Caco-2 (cell line): ENCODE results near the gene TDRD6. TPM values are rescaled to one million over a fixed set of nuclear protein-coding genes. Genes with fewer than 3 reads are reported as not detected.

Experiments
- BruUV-seq: library from RNA; stranded (reverse); fragments of 400-500 nt; replicated peaks from 2 replicates; lab custom pipeline; 2021; lab: Mats Ljungman, UMichigan
- CTCF ChIA-PET: fragments of 300-600 bp; sonication (Branson Sonifier 250); formaldehyde crosslinking; loops from one replicate; lab custom pipeline; 2022; ENCODE audit warnings: antibody characterized with exemption; lab: Charles Lee
- POLR2A ChIA-PET: fragments of 300-600 bp; sonication (Branson Sonifier 250); formaldehyde crosslinking; loops from one replicate; lab custom pipeline; 2022; ENCODE audit warnings: antibody characterized with exemption; lab: Charles Lee
- DNase-seq, 2 experiments: peaks; one replicate each; pipeline versions ENCODE4 v3.0.0 to v3.0.0-alpha.2; 2020 to 2022
- H3K27me3 ChIP-seq: replicated peaks from 2 replicates; pipeline ENCODE4 v1.6.0; 2011; ENCODE audit warnings: low read length; ENCODE audit not compliant: control insufficient read depth, insufficient read depth
- H3K36me3 ChIP-seq: 2 replicates; pipeline ENCODE4 v1.5.1; 2011; ENCODE audit warnings: low read length; ENCODE audit not compliant: control insufficient read depth, insufficient read depth
- H3K4me1 ChIP-seq: fragments of 250-450 bp; sonication (Bioruptor Pico); 2 replicates; pipeline ENCODE4 v1.5.1; 2020; ENCODE audit warnings: mild to moderate bottlenecking
- H3K4me3 ChIP-seq: 2 replicates; pipeline ENCODE4 v1.5.1; 2011; ENCODE audit warnings: low read depth, mild to moderate bottlenecking, control low read depth, low read length
- H3K9me3 ChIP-seq: fragments of 250-450 bp; sonication (Bioruptor Pico); 2 replicates; pipeline ENCODE4 v1.5.1; 2020; ENCODE audit warnings: mild to moderate bottlenecking, moderate library complexity
- H3K27ac Mint-ChIP-seq: one replicate; pipeline ENCODE4 v1.8.0; 2022; ENCODE audit warnings: mixed read lengths; ENCODE audit not compliant: unreplicated experiment
- H3K27me3 Mint-ChIP-seq: one replicate; pipeline ENCODE4 v1.8.0; 2022; ENCODE audit warnings: mixed read lengths; ENCODE audit not compliant: insufficient read depth, unreplicated experiment
- H3K36me3 Mint-ChIP-seq: one replicate; pipeline ENCODE4 v1.8.0; 2022; ENCODE audit warnings: mild to moderate bottlenecking, mixed read lengths; ENCODE audit not compliant: insufficient read depth, unreplicated experiment
- H3K4me1 Mint-ChIP-seq: one replicate; pipeline ENCODE4 v1.8.0; 2022; ENCODE audit warnings: low read depth, mixed read lengths; ENCODE audit not compliant: unreplicated experiment
- H3K4me3 Mint-ChIP-seq: one replicate; pipeline ENCODE4 v1.8.0; 2022; ENCODE audit warnings: mild to moderate bottlenecking, moderate library complexity, mixed read lengths; ENCODE audit not compliant: unreplicated experiment
- H3K9me3 Mint-ChIP-seq: one replicate; pipeline ENCODE4 v1.8.0; 2022; ENCODE audit warnings: mixed read lengths; ENCODE audit not compliant: unreplicated experiment
- intact Hi-C: fragments of 100-400 bp; cut with micrococcal nuclease; formaldehyde crosslinking; loops from one replicate; pipeline ENCODE4 v1.10.0; 2022; ENCODE audit not compliant: unreplicated experiment
- total RNA-seq: library from RNA; stranded (reverse); gene quantifications from 2 replicates; pipeline ENCODE4 v1.2.3, GENCODE V29; 2022
- TF ChIP-seq, protein P1 (sequence below), 2 experiments: fragments of 200-600 bp in 1 of 2; IDR thresholded peaks; 1 replicate in 1 of 2; 2 replicates in 1 of 2; pipeline versions ENCODE4 v1.5.1 to v1.8.0; 2011 to 2022; ENCODE audit warnings: antibody characterized with exemption in 1 of 2, control low read depth in 1 of 2, inconsistent platforms in 1 of 2, low read depth in 1 of 2, low read length in 1 of 2, mild to moderate bottlenecking in 1 of 2, moderate library complexity in 1 of 2; ENCODE audit not compliant: insufficient read depth in 1 of 2, severe bottlenecking in 1 of 2, unreplicated experiment in 1 of 2

The TDRD6 gene
- total RNA-seq, 1 experiment from 2014 or later = not detected

DNA sequence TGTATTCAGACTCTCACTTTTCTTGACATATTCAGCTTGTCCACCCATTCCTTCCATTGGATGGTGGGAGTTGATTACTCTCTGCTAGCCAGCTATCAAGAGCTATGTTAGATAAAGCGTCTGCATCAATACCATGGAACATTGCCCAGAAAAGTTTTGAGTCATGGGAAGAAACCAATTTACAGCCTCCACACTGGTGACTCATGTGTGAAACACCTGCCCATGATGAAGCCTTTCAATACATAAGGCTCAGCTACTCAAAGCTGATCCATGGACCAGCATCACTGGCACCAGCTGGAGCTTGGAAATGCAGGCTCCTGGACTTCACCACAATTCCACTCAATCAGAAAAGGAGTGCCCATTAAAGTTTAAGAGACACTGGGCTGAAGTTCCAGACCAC is 31.4 kb downstream of the TDRD6 start:
- no TSS peak for BruUV-seq
- Histone ChIP-seq H3K9me3 (no peaks in the 10 kb centered on the region), H3K4me1 (no peaks in the 10 kb centered on the region), H3K36me3 (no peaks in the 10 kb centered on the region), H3K27me3 (no peaks in the 10 kb centered on the region; the same call in 1 of the 2 replicates), H3K4me3 (no peak overlapping the region)
- intact Hi-C loops = no loop called here
- CTCF ChIA-PET = no interaction called here
- Mint-ChIP-seq H3K9me3 (no peaks in the 10 kb centered on the region), H3K4me1 (no peaks in the 10 kb centered on the region), H3K27ac (no peak overlapping the region), H3K36me3 (no peaks in the 10 kb centered on the region), H3K4me3 (no peak overlapping the region), H3K27me3 (peaks cover 10% of the 10 kb centered on the region)
- POLR2A ChIA-PET = no interaction called here
- TF ChIP-seq, protein P1, sequence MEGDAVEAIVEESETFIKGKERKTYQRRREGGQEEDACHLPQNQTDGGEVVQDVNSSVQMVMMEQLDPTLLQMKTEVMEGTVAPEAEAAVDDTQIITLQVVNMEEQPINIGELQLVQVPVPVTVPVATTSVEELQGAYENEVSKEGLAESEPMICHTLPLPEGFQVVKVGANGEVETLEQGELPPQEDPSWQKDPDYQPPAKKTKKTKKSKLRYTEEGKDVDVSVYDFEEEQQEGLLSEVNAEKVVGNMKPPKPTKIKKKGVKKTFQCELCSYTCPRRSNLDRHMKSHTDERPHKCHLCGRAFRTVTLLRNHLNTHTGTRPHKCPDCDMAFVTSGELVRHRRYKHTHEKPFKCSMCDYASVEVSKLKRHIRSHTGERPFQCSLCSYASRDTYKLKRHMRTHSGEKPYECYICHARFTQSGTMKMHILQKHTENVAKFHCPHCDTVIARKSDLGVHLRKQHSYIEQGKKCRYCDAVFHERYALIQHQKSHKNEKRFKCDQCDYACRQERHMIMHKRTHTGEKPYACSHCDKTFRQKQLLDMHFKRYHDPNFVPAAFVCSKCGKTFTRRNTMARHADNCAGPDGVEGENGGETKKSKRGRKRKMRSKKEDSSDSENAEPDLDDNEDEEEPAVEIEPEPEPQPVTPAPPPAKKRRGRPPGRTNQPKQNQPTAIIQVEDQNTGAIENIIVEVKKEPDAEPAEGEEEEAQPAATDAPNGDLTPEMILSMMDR (IDR thresholded peaks at IDR 0.05; ENCODE audit: insufficient read depth in 1 of 2, low read depth in 1 of 2, low read length in 1 of 2, severe bottlenecking in 1 of 2, unreplicated experiment in 1 of 2) = no peak
- DNase-seq = no peak

- Mint-ChIP-seq H3K36me3 (no peaks in the 10 kb centered on the region), H3K27me3 (peaks cover 15% of the 10 kb centered on the region), H3K27ac (no peak overlapping the region), H3K4me1 (no peaks in the 10 kb centered on the region), H3K9me3 (no peaks in the 10 kb centered on the region), H3K4me3 (no peak overlapping the region)
- POLR2A ChIA-PET = no interaction called here
- H3K4me3 ChIP-seq = no peak overlapping the region
- H3K4me1 ChIP-seq = no peaks in the 10 kb centered on the region
- intact Hi-C loops = no loop called here
- no peaks in the 10 kb centered on the region; the same call in 1 of the 2 replicates for H3K27me3 ChIP-seq
- CTCF ChIA-PET = no interaction called here
- H3K9me3 ChIP-seq = no peaks in the 10 kb centered on the region
- H3K36me3 ChIP-seq = no peaks in the 10 kb centered on the region
- TF ChIP-seq, protein P1 (IDR thresholded peaks at IDR 0.05; ENCODE audit: insufficient read depth in 1 of 2, low read depth in 1 of 2, low read length in 1 of 2, severe bottlenecking in 1 of 2, unreplicated experiment in 1 of 2) = no peak
- BruUV-seq = no TSS peak
- DNase-seq = no peak
Observed at GRCh38 chr6:46720401-46720800, 32.7 kb downstream of the TDRD6 start.

- intact Hi-C loops = no loop called here
- no peak overlapping the region for H3K4me3 ChIP-seq
- Mint-ChIP-seq H3K4me1 (peaks cover 7% of the 10 kb centered on the region), H3K27me3 (peaks cover 10% of the 10 kb centered on the region), H3K27ac (no peak overlapping the region), H3K36me3 (no peaks in the 10 kb centered on the region), H3K9me3 (no peaks in the 10 kb centered on the region), H3K4me3 (no peak overlapping the region)
- ChIA-PET CTCF (no interaction called here), POLR2A (no interaction called here)
- no peaks in the 10 kb centered on the region for H3K36me3 ChIP-seq
- no TSS peak for BruUV-seq
- TF ChIP-seq, protein P1 (IDR thresholded peaks at IDR 0.05; ENCODE audit: insufficient read depth in 1 of 2, low read depth in 1 of 2, low read length in 1 of 2, severe bottlenecking in 1 of 2, unreplicated experiment in 1 of 2) = no peak
- H3K27me3 ChIP-seq = peaks cover 1% of the 10 kb centered on the region; the same call in 1 of the 2 replicates
- DNase-seq = no peak
- no peaks in the 10 kb centered on the region for H3K4me1 ChIP-seq
- H3K9me3 ChIP-seq = no peaks in the 10 kb centered on the region
Observed at GRCh38 chr6:46729787-46730326, 42.2 kb downstream of the TDRD6 start.
